DOHH2 (cell line): ENCODE data around the gene TULP1.
"Not testable (repeated sequence)": the region's sequence is repeated elsewhere in the genome, so short reads cannot be mapped to it uniquely, and the experiment has no call there.

Experiments used
- H3F3A ChIP-seq: fragments of 200-600 bp; sonication (generic), shearing (Covaris generic); 2 replicates; pipeline ENCODE4 v1.6.0; 2016; ENCODE audit warnings: antibody characterized with exemption, mild to moderate bottlenecking; ENCODE audit not compliant: control insufficient read depth, insufficient read depth
- H3K27ac ChIP-seq: fragments of 200-600 bp; sonication (generic); 2 replicates; pipeline ENCODE4 v1.5.1; 2014; ENCODE audit warnings: low read depth, mild to moderate bottlenecking, low read length, moderate library complexity
- H3K27me3 ChIP-seq: fragments of 200-600 bp; sonication (generic); 2 replicates; pipeline ENCODE4 v1.6.1; 2014; ENCODE audit warnings: mild to moderate bottlenecking, low read length, mixed read lengths; ENCODE audit not compliant: control insufficient read depth
- H3K36me3 ChIP-seq: fragments of 200-600 bp; sonication (generic); 2 replicates; pipeline ENCODE4 v1.6.1; 2014; ENCODE audit warnings: mild to moderate bottlenecking, low read length, moderate library complexity, mixed read lengths; ENCODE audit not compliant: control insufficient read depth
- H3K4me1 ChIP-seq: fragments of 200-600 bp; sonication (generic); 2 replicates; pipeline ENCODE4 v1.6.1; 2014; ENCODE audit warnings: mild to moderate bottlenecking, low read length, mixed read lengths; ENCODE audit not compliant: control insufficient read depth
- H3K4me2 ChIP-seq: fragments of 200-600 bp; sonication (generic); 2 replicates; pipeline ENCODE4 v1.6.0; 2014; ENCODE audit warnings: mild to moderate bottlenecking, low read length, moderate library complexity
- H3K4me3 ChIP-seq: fragments of 200-600 bp; sonication (generic); 2 replicates; pipeline ENCODE4 v1.5.1; 2014; ENCODE audit warnings: mild to moderate bottlenecking, low read length, mixed read lengths
- H3K79me2 ChIP-seq: fragments of 200-600 bp; sonication (generic); 2 replicates; pipeline ENCODE4 v1.6.1; 2014; ENCODE audit warnings: mild to moderate bottlenecking, low read length, mixed read lengths; ENCODE audit not compliant: control insufficient read depth
- H3K9me2 ChIP-seq: fragments of 200-600 bp; sonication (generic); replicated peaks from 2 replicates; pipeline ENCODE4 v1.6.1; 2014; ENCODE audit warnings: mild to moderate bottlenecking, low read length, mixed read lengths; ENCODE audit not compliant: control insufficient read depth
- H3K9me3 ChIP-seq: fragments of 200-600 bp; sonication (generic); 2 replicates; pipeline ENCODE4 v1.6.1; 2014; ENCODE audit warnings: antibody characterized with exemption, low read length, mixed read lengths; ENCODE audit not compliant: control insufficient read depth, insufficient read depth
- H4K20me1 ChIP-seq: fragments of 200-600 bp; sonication (generic); 2 replicates; pipeline ENCODE4 v1.6.0; 2014; ENCODE audit warnings: low read depth, mild to moderate bottlenecking, antibody characterized with exemption, low read length, moderate library complexity; ENCODE audit not compliant: control insufficient read depth, insufficient read depth
- EZH2phosphoT487 ChIP-seq: fragments of 200-600 bp; sonication (generic); IDR thresholded peaks from 2 replicates; pipeline ENCODE4 v1.6.1; 2017; ENCODE audit warnings: borderline replicate concordance, mild to moderate bottlenecking, antibody characterized with exemption, low read length, moderate library complexity, mixed read lengths
- TF ChIP-seq, protein P1 (sequence below): fragments of 200-600 bp; sonication (generic); IDR thresholded peaks from one replicate; pipeline ENCODE4 v1.5.1; 2014; ENCODE audit warnings: antibody characterized with exemption, mild to moderate bottlenecking, low read depth, low read length; ENCODE audit not compliant: poor library complexity, severe bottlenecking

Gene TULP1

DNA sequence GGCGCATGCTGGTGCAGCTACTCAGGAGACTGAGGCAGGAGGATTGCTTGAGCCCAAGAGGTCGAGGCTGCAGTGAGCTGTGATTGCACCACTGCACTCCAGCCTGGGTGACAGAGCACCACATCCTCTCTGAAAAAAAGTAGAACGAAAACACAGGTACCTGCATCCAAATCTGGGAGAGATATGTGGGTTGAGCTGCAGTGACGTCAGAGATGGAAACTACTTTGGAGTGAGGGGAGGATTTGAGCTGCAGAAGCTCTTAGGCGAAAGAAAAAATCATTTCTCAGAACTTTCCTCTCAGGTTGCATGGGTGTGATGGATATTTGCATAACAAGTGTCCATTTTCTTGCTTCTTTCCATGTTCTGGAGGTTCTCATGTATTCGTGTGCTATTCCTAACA is 4.0 kb upstream of the TULP1 start:
- Histone ChIP-seq H3K4me1 (no peaks in the 10 kb centered on the region), H3K9me3 (no peaks in the 10 kb centered on the region), H4K20me1 (no peaks in the 10 kb centered on the region), H3K9me2 (no peaks in the 10 kb centered on the region), H3F3A (no peaks in the 10 kb centered on the region), H3K27me3 (peaks cover 3% of the 10 kb centered on the region; the same call in 1 of the 2 replicates), H3K36me3 (no peaks in the 10 kb centered on the region), H3K27ac (no peak overlapping the region), H3K4me2 (no peak overlapping the region), H3K79me2 (no peaks in the 10 kb centered on the region), H3K4me3 (no peak overlapping the region)
- no peak for TF ChIP-seq EZH2phosphoT487
- TF ChIP-seq, protein P1, sequence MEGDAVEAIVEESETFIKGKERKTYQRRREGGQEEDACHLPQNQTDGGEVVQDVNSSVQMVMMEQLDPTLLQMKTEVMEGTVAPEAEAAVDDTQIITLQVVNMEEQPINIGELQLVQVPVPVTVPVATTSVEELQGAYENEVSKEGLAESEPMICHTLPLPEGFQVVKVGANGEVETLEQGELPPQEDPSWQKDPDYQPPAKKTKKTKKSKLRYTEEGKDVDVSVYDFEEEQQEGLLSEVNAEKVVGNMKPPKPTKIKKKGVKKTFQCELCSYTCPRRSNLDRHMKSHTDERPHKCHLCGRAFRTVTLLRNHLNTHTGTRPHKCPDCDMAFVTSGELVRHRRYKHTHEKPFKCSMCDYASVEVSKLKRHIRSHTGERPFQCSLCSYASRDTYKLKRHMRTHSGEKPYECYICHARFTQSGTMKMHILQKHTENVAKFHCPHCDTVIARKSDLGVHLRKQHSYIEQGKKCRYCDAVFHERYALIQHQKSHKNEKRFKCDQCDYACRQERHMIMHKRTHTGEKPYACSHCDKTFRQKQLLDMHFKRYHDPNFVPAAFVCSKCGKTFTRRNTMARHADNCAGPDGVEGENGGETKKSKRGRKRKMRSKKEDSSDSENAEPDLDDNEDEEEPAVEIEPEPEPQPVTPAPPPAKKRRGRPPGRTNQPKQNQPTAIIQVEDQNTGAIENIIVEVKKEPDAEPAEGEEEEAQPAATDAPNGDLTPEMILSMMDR = no peak

DNA sequence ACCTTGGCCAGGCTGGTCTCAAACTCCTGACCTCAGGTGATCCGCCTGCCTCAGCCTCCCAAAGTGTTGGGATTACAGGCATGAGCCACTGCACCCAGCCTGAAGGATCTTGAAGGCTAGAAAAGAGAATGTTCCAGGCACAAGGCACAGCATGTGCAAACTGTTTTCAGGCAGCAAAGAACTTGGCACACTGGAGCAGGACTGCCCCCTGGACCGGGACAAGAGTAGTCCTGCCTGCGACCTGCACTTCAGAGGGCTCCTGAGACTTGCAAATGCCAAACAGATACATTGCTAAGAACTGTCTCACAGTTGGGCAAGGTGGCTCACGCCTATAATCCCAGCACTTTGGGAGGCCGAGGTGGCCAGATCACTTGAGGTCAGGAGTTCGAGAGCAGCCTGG is 3.2 kb upstream of the TULP1 start:
- H3K9me3 ChIP-seq, H3K27ac ChIP-seq, H3K4me3 ChIP-seq, H3F3A ChIP-seq, H3K4me2 ChIP-seq, H3K9me2 ChIP-seq, H3K36me3 ChIP-seq, H3K79me2 ChIP-seq, H4K20me1 ChIP-seq, H3K4me1 ChIP-seq: not testable (repeated sequence)
- H3K27me3 ChIP-seq = peaks cover 10% of the 10 kb centered on the region

DNA sequence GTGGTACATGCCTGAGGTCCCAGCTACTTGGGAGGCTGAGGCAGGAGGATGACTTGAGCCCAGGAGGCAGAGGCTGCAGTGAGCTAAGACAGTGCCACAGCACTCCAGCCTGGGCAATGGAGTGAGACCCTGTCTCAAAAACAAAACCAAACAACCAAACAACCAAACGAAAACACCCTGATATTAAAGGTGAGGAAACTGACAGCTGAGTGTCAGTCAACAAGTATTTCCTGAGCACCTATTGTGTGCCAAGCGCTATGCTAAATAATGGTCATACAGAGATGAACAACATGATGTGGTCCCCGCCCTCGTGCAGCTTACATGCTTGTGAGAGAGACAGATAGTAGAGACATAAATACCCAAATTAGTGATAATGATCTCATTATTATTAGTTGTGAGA is 1.9 kb upstream of the TULP1 start:
- Histone ChIP-seq H3K27me3 (peaks cover 22% of the 10 kb centered on the region), H3K9me2 (no peaks in the 10 kb centered on the region), H3K4me1 (0 out of 2 replicates have a peak, but pooled peaks cover under 1% of the 10 kb centered on the region), H3K27ac (no peak overlapping the region), H3K9me3 (no peaks in the 10 kb centered on the region), H3K4me3 (no peak overlapping the region), H3K4me2 (no peak overlapping the region), H3K36me3 (no peaks in the 10 kb centered on the region), H3F3A (no peaks in the 10 kb centered on the region), H3K79me2 (no peaks in the 10 kb centered on the region), H4K20me1 (no peaks in the 10 kb centered on the region)
- TF ChIP-seq, protein P1 = no peak
- no peak for TF ChIP-seq EZH2phosphoT487

DNA sequence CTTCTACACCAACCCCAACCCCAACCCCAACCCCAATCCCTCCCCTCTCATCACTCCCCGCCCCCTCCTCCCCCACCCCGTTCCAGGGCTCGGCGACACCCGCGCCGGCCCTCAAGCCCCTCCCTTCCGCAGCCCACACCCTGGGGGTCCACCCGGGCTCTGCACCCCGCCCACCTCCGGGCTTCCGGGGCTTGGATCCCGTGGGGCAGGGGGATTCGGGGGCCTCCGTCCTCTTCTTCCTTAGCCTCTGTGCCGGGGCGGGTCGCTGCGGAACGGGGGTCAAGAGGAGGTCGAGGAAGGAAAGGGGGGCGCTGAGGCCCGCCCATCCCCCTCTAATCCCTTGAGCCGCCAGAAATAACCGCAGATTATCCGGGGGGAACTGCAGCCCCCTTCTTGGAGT is 690 bp downstream of the TULP1 start:
- no peak for TF ChIP-seq EZH2phosphoT487
- TF ChIP-seq, protein P1 = no peak
- H3K36me3 ChIP-seq = no peaks in the 10 kb centered on the region
- H3K27ac ChIP-seq = no peak overlapping the region
- no peak overlapping the region for H3K4me3 ChIP-seq
- no peaks in the 10 kb centered on the region for H3F3A ChIP-seq
- no peaks in the 10 kb centered on the region for H3K9me2 ChIP-seq
- no peaks in the 10 kb centered on the region for H3K79me2 ChIP-seq
- H3K27me3 ChIP-seq = peaks cover 37% of the 10 kb centered on the region
- no peaks in the 10 kb centered on the region for H3K9me3 ChIP-seq
- no peaks in the 10 kb centered on the region for H4K20me1 ChIP-seq
- H3K4me1 ChIP-seq = 0 out of 2 replicates have a peak, but pooled peaks cover 6% of the 10 kb centered on the region
- H3K4me2 ChIP-seq = no peak overlapping the region
